Measurements from ENCODE around the gene BCO1. TPM values are rescaled to one million over a fixed set of nuclear protein-coding genes. Genes with fewer than 3 reads are reported as not detected.

BCO1 gene
- total and polyA plus RNA-seq, 4 donors = 0.11 to 0.50 (median 0.29) TPM

DNA sequence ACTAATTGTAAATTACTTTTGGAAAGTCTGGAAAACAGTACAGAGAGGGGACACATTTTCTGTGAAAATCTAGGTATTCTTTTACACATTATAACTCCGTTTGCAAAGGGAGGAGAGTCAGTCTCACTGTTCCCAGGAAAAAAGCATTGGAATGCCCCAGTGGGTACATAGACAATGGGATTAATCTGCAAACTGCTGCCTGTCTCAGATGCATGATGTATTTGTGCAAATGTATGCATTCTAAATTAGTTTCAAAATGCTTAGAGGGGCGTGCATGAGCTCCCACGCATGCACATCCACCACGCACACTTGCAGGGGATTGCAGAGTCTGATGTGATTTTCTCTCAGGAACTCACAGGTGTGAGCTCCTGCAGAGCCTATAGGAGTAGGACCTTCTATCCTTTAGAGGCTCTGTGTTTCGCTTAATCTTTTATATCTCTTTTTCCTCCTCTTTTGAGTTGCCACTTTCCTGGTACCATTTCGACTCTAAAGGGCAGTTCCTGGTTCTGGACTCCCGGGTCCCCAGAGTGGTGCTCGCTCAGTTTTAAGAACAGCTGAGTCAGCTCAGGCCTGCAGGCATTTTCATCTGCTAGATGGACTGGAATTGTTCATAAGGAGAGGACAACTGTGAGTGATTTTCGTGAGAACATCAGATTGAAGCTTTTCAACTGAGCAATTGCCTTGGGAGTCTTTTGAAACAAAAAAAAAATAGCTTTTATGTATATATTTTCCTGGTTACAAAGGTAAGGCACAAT, 1.1 kb downstream of the BCO1 start:
- Histone ChIP-seq H3K27ac (ENCODE audit: low read depth in 1 of 2, low read length in 2 of 2) (no peak overlapping the region), H3K27me3 (ENCODE audit: control insufficient read depth in 4 of 4, insufficient read depth in 4 of 4, low read length in 3 of 4) (no peaks in the 10 kb centered on the region), H3K4me3 (ENCODE audit: low read depth in 1 of 3, low read length in 3 of 3) (no peak overlapping the region), H3K36me3 (ENCODE audit: control insufficient read depth in 4 of 4, insufficient read depth in 3 of 4, low read depth in 1 of 4, low read length in 3 of 4) (no peaks in the 10 kb centered on the region), H3K4me1 (ENCODE audit: control insufficient read depth in 4 of 4, insufficient read depth in 4 of 4, low read length in 3 of 4) (peaks cover 3 to 18% (median 10%) of the 10 kb centered on the region in 4 donors), H3K9me3 (ENCODE audit: control insufficient read depth in 4 of 4, low read length in 3 of 4) (no peaks in the 10 kb centered on the region), H3K9ac (ENCODE audit: low read depth in 1 of 2, low read length in 2 of 2) (no peak overlapping the region)
- 87% methylated on average over 9 of the region's 9 CpGs for WGBS
- DNase-seq (ENCODE audit: low spot score) = no peak
- TF ChIP-seq CTCF (IDR thresholded peaks at IDR 0.05; ENCODE audit: low read depth, low read length, missing input control) (no peak), NR2F2 (IDR thresholded peaks at IDR 0.05) (no peak), HNF4A (conservative IDR thresholded peaks at IDR 0.05) (no peak), TAF1 (conservative IDR thresholded peaks at IDR 0.05) (no peak), FOXA1 (IDR thresholded peaks at IDR 0.05) (no peak), GABPA (IDR thresholded peaks at IDR 0.05 in 1 of 2, conservative IDR thresholded peaks at IDR 0.05 in 1 of 2) (no peak), RXRA (IDR thresholded peaks at IDR 0.05) (no peak), FOXA2 (IDR thresholded peaks at IDR 0.05) (no peak), JUND (IDR thresholded peaks at IDR 0.05) (no peak), RAD21 (IDR thresholded peaks at IDR 0.05) (no peak), EGR1 (IDR thresholded peaks at IDR 0.05; ENCODE audit: low read depth in 2 of 2) (no peak), HNF4G (IDR thresholded peaks at IDR 0.05) (no peak), ATF3 (IDR thresholded peaks at IDR 0.05) (no peak), YY1 (IDR thresholded peaks at IDR 0.05) (no peak)
- TF ChIP-seq, protein P1, sequence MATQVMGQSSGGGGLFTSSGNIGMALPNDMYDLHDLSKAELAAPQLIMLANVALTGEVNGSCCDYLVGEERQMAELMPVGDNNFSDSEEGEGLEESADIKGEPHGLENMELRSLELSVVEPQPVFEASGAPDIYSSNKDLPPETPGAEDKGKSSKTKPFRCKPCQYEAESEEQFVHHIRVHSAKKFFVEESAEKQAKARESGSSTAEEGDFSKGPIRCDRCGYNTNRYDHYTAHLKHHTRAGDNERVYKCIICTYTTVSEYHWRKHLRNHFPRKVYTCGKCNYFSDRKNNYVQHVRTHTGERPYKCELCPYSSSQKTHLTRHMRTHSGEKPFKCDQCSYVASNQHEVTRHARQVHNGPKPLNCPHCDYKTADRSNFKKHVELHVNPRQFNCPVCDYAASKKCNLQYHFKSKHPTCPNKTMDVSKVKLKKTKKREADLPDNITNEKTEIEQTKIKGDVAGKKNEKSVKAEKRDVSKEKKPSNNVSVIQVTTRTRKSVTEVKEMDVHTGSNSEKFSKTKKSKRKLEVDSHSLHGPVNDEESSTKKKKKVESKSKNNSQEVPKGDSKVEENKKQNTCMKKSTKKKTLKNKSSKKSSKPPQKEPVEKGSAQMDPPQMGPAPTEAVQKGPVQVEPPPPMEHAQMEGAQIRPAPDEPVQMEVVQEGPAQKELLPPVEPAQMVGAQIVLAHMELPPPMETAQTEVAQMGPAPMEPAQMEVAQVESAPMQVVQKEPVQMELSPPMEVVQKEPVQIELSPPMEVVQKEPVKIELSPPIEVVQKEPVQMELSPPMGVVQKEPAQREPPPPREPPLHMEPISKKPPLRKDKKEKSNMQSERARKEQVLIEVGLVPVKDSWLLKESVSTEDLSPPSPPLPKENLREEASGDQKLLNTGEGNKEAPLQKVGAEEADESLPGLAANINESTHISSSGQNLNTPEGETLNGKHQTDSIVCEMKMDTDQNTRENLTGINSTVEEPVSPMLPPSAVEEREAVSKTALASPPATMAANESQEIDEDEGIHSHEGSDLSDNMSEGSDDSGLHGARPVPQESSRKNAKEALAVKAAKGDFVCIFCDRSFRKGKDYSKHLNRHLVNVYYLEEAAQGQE (IDR thresholded peaks at IDR 0.05) = no peak
- TF ChIP-seq, protein P2, sequence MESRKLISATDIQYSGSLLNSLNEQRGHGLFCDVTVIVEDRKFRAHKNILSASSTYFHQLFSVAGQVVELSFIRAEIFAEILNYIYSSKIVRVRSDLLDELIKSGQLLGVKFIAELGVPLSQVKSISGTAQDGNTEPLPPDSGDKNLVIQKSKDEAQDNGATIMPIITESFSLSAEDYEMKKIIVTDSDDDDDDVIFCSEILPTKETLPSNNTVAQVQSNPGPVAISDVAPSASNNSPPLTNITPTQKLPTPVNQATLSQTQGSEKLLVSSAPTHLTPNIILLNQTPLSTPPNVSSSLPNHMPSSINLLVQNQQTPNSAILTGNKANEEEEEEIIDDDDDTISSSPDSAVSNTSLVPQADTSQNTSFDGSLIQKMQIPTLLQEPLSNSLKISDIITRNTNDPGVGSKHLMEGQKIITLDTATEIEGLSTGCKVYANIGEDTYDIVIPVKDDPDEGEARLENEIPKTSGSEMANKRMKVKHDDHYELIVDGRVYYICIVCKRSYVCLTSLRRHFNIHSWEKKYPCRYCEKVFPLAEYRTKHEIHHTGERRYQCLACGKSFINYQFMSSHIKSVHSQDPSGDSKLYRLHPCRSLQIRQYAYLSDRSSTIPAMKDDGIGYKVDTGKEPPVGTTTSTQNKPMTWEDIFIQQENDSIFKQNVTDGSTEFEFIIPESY (IDR thresholded peaks at IDR 0.05) = no peak

All from liver (tissue), 9 donors.